GM21390 (cell line): ENCODE results near the gene DPY19L1.
"Not testable (repeated sequence)": the region's sequence is repeated elsewhere in the genome, so short reads cannot be mapped to it uniquely, and the experiment has no call there.

Experiments
- ATAC-seq: cut with Tn5 transposase; IDR thresholded peaks from one replicate; pipeline ENCODE4 v1.9.1; 2021; ENCODE audit not compliant: unreplicated experiment

Gene DPY19L1

GRCh38 chr7:34928052-34928451 lies 109.2 kb downstream of the DPY19L1 start:
- peak; percentile 89 for ATAC-seq

GRCh38 chr7:34920470-34920869 lies 116.8 kb downstream of the DPY19L1 start:
- not testable (repeated sequence) for ATAC-seq

- ATAC-seq, result not testable (repeated sequence)
Observed at GRCh38 chr7:34919038-34919437, 118.2 kb downstream of the DPY19L1 start.

- ATAC-seq, result not testable (repeated sequence)
Observed at GRCh38 chr7:34918198-34918861, 119.0 kb downstream of the DPY19L1 start.

DNA sequence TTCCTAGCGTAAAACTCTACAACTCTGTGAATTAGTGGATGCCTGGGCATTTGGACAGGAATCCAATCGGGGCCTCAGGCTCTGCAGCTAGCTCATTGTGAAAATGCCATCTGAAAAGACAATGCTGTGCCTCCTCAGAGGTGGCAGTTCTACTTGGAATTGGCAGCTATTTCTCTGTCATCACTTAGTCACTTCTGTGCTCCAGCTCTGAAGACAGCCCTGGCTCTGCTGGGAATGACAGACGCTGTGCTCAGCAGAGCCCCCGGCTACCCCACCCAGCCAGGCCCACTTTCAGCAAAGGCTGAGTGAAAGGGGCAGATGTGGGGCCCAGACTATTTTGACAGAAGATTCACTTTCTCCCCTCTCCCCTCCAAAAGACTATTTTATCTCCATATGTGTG lies 119.8 kb downstream of the DPY19L1 start:
- not testable (repeated sequence) for ATAC-seq

DNA sequence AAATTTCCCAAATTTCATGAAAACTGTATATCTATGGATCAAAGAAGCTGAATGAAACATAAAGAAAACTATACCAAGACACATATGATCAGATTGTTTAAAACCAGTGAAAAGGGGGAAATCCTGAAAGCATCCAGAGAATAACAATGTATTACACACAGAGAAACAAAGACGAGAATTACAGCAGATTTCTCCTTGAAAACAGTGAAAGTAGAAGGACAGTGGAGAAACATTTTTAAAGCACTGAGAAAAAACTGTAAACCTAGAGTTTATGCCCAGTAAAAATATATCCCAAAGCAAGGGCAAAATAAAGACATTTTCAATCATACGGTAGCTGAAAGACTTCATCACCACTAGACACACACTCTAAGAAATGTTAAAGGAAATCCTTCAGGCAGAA lies 121.0 kb downstream of the DPY19L1 start:
- no peak for ATAC-seq

DNA sequence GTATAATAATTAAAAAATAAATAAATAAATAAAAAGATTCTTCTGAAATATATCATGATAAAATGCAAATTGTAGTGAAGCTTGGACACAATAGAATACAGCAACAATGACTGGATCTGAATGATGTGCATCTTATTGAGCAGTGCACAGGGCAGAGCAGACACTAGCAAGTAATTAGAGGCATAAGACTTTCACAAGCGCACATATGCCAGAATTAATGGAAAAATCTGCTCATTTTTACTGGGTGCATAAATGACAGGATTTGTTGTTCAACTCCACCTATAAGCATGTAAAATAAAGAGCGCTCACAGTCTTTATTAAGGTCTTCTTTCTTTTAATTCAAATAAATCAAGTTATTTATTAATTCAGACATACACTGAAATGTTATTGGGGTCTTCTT lies 125.0 kb downstream of the DPY19L1 start:
- ATAC-seq, result no peak

GRCh38 chr7:34906266-34906850 lies 130.9 kb downstream of the DPY19L1 start:
- not testable (repeated sequence) for ATAC-seq

- ATAC-seq, result no peak
Observed at GRCh38 chr7:34904987-34905386, 132.3 kb downstream of the DPY19L1 start.

- not testable (repeated sequence) for ATAC-seq
Observed at GRCh38 chr7:34903921-34904320, 133.4 kb downstream of the DPY19L1 start.

DNA sequence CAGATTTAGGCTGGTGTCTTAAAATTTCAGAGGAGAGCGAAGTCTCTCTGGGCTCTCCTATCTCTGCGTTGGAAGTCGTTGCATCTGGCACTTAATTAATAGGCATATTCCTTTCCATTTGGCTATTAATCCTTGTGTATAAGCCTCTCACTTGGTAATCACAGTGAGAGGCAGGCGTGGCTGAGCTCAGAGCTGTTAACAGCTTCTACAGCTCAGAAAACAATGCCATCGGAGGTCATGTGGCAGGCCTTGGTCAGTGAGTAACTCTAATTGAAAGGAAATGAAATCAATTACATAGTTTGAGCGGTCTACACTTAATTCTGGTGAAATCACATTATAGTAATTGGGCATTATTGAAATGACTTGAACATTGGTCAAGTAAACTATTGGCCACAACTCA lies 135.1 kb downstream of the DPY19L1 start:
- no peak for ATAC-seq

- peak; percentile 72 for ATAC-seq
Observed at GRCh38 chr7:34900891-34901513, 136.3 kb downstream of the DPY19L1 start.

- ATAC-seq, result no peak
Observed at GRCh38 chr7:34895202-34895601, 142.1 kb downstream of the DPY19L1 start.

DNA sequence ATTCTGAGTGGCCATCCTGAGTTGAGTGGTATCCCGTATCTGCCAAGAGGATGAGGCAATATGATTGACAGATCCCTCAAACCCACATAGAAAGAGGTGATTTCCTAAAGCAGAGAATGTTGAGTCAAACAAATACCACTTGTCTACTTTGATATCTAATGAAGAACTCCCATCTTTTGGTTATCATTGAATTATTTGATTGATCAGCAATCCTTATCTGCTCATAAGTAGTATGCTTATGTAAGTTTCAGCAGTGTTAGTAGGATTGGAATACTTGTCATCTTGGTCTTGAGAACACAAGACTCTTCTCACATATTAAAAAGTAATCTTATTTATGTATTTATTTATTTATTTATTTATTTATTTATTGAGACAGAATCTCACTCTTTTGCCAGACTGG lies 147.3 kb downstream of the DPY19L1 start:
- no peak for ATAC-seq

DNA sequence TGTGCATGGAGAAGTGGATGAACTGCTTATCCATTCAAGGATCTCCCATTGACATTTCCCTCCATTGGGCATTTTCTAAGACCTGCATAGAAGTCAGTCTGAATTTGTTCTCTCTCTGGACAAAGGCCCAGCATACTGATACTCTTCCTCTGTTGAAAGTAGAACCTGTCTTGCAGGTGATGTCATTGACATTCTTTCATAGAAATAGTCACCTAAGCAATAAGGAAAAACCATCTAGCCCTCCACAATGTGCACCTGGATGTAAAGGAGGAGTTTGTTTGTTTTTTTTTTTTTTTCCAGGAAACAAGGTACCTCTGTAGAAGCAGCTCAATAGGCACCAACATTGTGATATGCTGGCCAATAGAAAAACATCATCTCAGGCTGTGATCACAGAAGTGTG lies 150.4 kb downstream of the DPY19L1 start:
- ATAC-seq, result no peak

DNA sequence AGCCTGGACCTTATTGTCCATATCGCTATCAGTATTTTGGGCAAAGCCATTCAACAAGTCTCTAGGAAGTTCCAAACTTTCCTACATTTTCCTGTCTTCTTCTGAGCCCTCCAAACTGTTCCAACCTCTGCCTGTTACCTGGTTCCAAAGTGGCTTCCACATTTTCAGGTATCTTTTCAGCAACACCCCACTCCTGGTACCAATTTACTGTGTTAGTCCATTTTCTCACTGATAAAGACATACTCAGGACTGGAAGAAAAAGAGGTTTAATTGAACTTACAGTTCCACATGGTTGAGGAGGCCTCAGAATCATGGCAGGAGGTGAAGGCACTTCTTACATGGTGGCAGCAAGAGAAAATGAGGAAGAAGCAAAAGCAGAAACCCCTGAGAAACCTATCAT lies 153.4 kb downstream of the DPY19L1 start:
- ATAC-seq, result not testable (repeated sequence)

GRCh38 chr7:34879871-34880270 lies 157.4 kb downstream of the DPY19L1 start:
- no peak for ATAC-seq

- ATAC-seq, result not testable (repeated sequence)
Observed at GRCh38 chr7:34878944-34879735, 158.1 kb downstream of the DPY19L1 start.
